ENCODE data around the gene KRT33B.

DNA sequence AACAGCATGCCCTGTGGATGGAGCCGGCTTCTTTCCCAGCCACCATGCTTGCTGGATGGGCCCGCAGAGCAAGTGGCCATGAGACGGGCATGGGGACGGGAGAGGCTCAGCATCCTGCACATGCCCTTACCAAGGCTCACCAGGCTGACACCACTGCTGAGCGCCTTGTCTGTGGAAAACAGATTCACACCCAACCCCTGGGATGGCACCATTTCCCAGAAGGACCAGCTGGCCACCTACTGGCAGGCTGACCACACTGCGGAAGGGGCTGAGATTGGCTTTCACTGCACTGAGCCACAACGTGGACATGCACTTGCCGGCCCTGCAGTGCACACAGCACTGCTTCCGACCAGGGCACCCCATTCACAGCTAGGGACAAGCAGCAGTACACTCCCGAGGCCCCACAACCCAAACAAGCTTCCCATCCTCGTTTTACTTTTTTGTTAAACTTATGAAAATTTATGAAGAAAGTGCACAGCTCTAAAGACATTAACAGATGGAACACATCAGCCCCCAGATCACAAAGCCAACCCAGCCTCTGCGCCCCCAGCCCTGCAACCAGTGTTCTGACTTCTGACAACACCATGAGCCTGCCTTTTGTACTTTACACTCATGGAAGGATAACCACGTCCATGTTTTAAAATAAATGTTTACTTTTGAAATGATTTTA, 40.2 kb downstream of the KRT33B start:
- TF ChIP-seq, protein P1, sequence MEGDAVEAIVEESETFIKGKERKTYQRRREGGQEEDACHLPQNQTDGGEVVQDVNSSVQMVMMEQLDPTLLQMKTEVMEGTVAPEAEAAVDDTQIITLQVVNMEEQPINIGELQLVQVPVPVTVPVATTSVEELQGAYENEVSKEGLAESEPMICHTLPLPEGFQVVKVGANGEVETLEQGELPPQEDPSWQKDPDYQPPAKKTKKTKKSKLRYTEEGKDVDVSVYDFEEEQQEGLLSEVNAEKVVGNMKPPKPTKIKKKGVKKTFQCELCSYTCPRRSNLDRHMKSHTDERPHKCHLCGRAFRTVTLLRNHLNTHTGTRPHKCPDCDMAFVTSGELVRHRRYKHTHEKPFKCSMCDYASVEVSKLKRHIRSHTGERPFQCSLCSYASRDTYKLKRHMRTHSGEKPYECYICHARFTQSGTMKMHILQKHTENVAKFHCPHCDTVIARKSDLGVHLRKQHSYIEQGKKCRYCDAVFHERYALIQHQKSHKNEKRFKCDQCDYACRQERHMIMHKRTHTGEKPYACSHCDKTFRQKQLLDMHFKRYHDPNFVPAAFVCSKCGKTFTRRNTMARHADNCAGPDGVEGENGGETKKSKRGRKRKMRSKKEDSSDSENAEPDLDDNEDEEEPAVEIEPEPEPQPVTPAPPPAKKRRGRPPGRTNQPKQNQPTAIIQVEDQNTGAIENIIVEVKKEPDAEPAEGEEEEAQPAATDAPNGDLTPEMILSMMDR (optimal IDR thresholded peaks at IDR 0.05 in 1 of 3, IDR thresholded peaks at IDR 0.05 in 1 of 3, conservative IDR thresholded peaks at IDR 0.05 in 1 of 3; ENCODE audit: extremely low read depth in 1 of 3, insufficient read depth in 2 of 3, low read length in 3 of 3) = peak; percentile 89 to 93 (median 92)
- no peak for TF ChIP-seq EZH2 (IDR thresholded peaks at IDR 0.05; ENCODE audit: low read length)
